Activated CD4-positive, alpha-beta T cell treated with anti-CD3 and anti-CD28 coated beads, Interleukin-2, amount 50 U/mL, for 1 hour (primary cell): ENCODE data around the gene PRLH.

Experiments used
- DNase-seq: peaks from one replicate; pipeline ENCODE4 v3.0.0-alpha.2; 2020

PRLH gene

GRCh38 chr2:237567276-237568029 lies 1.1 kb downstream of the PRLH start:
- DNase-seq, result no peak

GRCh38 chr2:237568121-237568660 lies 1.8 kb downstream of the PRLH start:
- DNase-seq, result no peak

GRCh38 chr2:237569041-237569440 lies 2.7 kb downstream of the PRLH start:
- no peak for DNase-seq

- no peak for DNase-seq
Observed at GRCh38 chr2:237569896-237570295, 3.5 kb downstream of the PRLH start.

- DNase-seq, result no peak
Observed at GRCh38 chr2:237570776-237571335, 4.5 kb downstream of the PRLH start.

- DNase-seq, result no peak
Observed at GRCh38 chr2:237571551-237571950, 5.2 kb downstream of the PRLH start.

- peak; percentile 89 for DNase-seq
Observed at GRCh38 chr2:237572021-237572741, 5.8 kb downstream of the PRLH start.

GRCh38 chr2:237572742-237573101 lies 6.3 kb downstream of the PRLH start:
- DNase-seq, result no peak

- no peak for DNase-seq
Observed at GRCh38 chr2:237573721-237574415, 7.5 kb downstream of the PRLH start.

- DNase-seq, result no peak
Observed at GRCh38 chr2:237574467-237574866, 8.1 kb downstream of the PRLH start.

GRCh38 chr2:237574894-237575868 lies 8.8 kb downstream of the PRLH start:
- no peak for DNase-seq

GRCh38 chr2:237575869-237576862 lies 9.8 kb downstream of the PRLH start:
- no peak for DNase-seq

- no peak for DNase-seq
Observed at GRCh38 chr2:237576974-237577373, 10.6 kb downstream of the PRLH start.

- DNase-seq, result no peak
Observed at GRCh38 chr2:237577458-237577857, 11.1 kb downstream of the PRLH start.

GRCh38 chr2:237577956-237578870 lies 11.8 kb downstream of the PRLH start:
- DNase-seq, result no peak

GRCh38 chr2:237581326-237581725 lies 15.0 kb downstream of the PRLH start:
- DNase-seq, result no peak

- DNase-seq, result peak; percentile 32
Observed at GRCh38 chr2:237581751-237582746, 15.7 kb downstream of the PRLH start.
